WTC11 (cell line): Measurements from ENCODE around the gene CARM1. TPM values are rescaled to one million over a fixed set of nuclear protein-coding genes. Genes with fewer than 3 reads are reported as not detected.

Source experiments
- ATAC-seq: fragments of 200-7000 bp; cut with Tn5 transposase; 2 replicates; pipeline ENCODE4 v1.10.0; 2021; ENCODE audit warnings: mild to moderate bottlenecking, moderate library complexity
- CTCF ChIA-PET: fragments of 300-600 bp; sonication (Branson Sonifier 250); formaldehyde crosslinking; loops from one replicate; lab custom pipeline; 2021; ENCODE audit warnings: antibody characterized with exemption; lab: Charles Lee
- POLR2A ChIA-PET: fragments of 350-600 bp; sonication (Branson Sonifier 250); formaldehyde crosslinking; loops from one replicate; lab custom pipeline; 2021; ENCODE audit warnings: antibody characterized with exemption; lab: Charles Lee
- DNase-seq: peaks from one replicate; pipeline ENCODE4 v3.0.0; 2021; ENCODE audit warnings: low spot score
- H3K27ac Mint-ChIP-seq: 2 replicates; pipeline ENCODE4 v1.8.0; 2021; ENCODE audit warnings: mixed read lengths
- H3K27me3 Mint-ChIP-seq: 2 replicates; pipeline ENCODE4 v1.8.0; 2021; ENCODE audit warnings: low read depth, mild to moderate bottlenecking, moderate library complexity, mixed read lengths
- H3K36me3 Mint-ChIP-seq: 2 replicates; pipeline ENCODE4 v1.8.0; 2021; ENCODE audit warnings: mixed read lengths
- H3K4me1 Mint-ChIP-seq: 2 replicates; pipeline ENCODE4 v1.8.0; 2022; ENCODE audit warnings: mixed read lengths
- H3K4me3 Mint-ChIP-seq: 2 replicates; pipeline ENCODE4 v1.8.0; 2021; ENCODE audit warnings: mild to moderate bottlenecking, moderate library complexity, mixed read lengths
- H3K9me3 Mint-ChIP-seq: 2 replicates; pipeline ENCODE4 v1.8.0; 2021; ENCODE audit warnings: mixed read lengths
- ATF2 ChIP-seq: sonication (generic); formaldehyde crosslinking; IDR thresholded peaks from 2 replicates; pipeline ENCODE4 v1.8.1; 2022; ENCODE audit warnings: low read depth, missing genetic modification reagents, borderline replicate concordance
- CDX4 ChIP-seq: fragments of 250-450 bp; sonication (Bioruptor Pico); IDR thresholded peaks from 2 replicates; pipeline ENCODE4 v1.9.0; 2021; ENCODE audit warnings: moderate library complexity, mild to moderate bottlenecking, inconsistent platforms, borderline replicate concordance
- CREM ChIP-seq: sonication (generic); formaldehyde crosslinking; IDR thresholded peaks from 2 replicates; pipeline ENCODE4 v1.8.1; 2022; ENCODE audit warnings: mild to moderate bottlenecking, missing genetic modification reagents, moderate library complexity
- E2F4 ChIP-seq: sonication (generic); formaldehyde crosslinking; IDR thresholded peaks from 2 replicates; pipeline ENCODE4 v1.8.1; 2022; ENCODE audit warnings: low read depth, mild to moderate bottlenecking, moderate library complexity, missing genetic modification reagents, borderline replicate concordance
- E2F5 ChIP-seq: sonication (generic); formaldehyde crosslinking; IDR thresholded peaks from 2 replicates; pipeline ENCODE4 v1.8.1; 2022; ENCODE audit warnings: mild to moderate bottlenecking, moderate library complexity, missing genetic modification reagents
- ETV6 ChIP-seq: sonication (generic); formaldehyde crosslinking; IDR thresholded peaks from 2 replicates; pipeline ENCODE4 v1.8.1; 2022; ENCODE audit warnings: mild to moderate bottlenecking, missing genetic modification reagents
- FOXK1 ChIP-seq: sonication (generic); formaldehyde crosslinking; IDR thresholded peaks from 2 replicates; pipeline ENCODE4 v1.8.0; 2022; ENCODE audit warnings: mild to moderate bottlenecking, moderate library complexity, missing genetic modification reagents
- FOXP1 ChIP-seq: sonication (generic); formaldehyde crosslinking; IDR thresholded peaks from 2 replicates; pipeline ENCODE4 v1.8.0; 2022; ENCODE audit warnings: missing genetic modification reagents, mild to moderate bottlenecking, moderate library complexity, borderline replicate concordance
- NR3C1 ChIP-seq: sonication (generic); formaldehyde crosslinking; conservative IDR thresholded peaks from 2 replicates; pipeline ENCODE4 v1.8.1; 2023; ENCODE audit warnings: low read depth, mild to moderate bottlenecking, missing genetic modification reagents
- OVOL2 ChIP-seq: fragments of 250-450 bp; sonication (Bioruptor Pico); IDR thresholded peaks from 2 replicates; pipeline ENCODE4 v1.9.0; 2021; ENCODE audit warnings: mild to moderate bottlenecking, borderline replicate concordance
- SMAD3 ChIP-seq: sonication (generic); formaldehyde crosslinking; IDR thresholded peaks from 2 replicates; pipeline ENCODE4 v1.8.0; 2022; ENCODE audit warnings: missing genetic modification reagents, mild to moderate bottlenecking, borderline replicate concordance
- TCF7 ChIP-seq: sonication (generic); formaldehyde crosslinking; IDR thresholded peaks from 2 replicates; pipeline ENCODE4 v1.8.0; 2022; ENCODE audit warnings: mild to moderate bottlenecking, low read depth, missing genetic modification reagents, moderate library complexity
- TEAD1 ChIP-seq: sonication (generic); formaldehyde crosslinking; IDR thresholded peaks from 2 replicates; pipeline ENCODE4 v1.8.0; 2022; ENCODE audit warnings: mild to moderate bottlenecking, missing genetic modification reagents
- TP53 ChIP-seq: sonication (generic); formaldehyde crosslinking; IDR thresholded peaks from 2 replicates; pipeline ENCODE4 v1.8.1; 2023; ENCODE audit warnings: mild to moderate bottlenecking, missing genetic modification reagents
- ZBTB43 ChIP-seq: sonication (generic); formaldehyde crosslinking; IDR thresholded peaks from 2 replicates; pipeline ENCODE4 v1.8.1; 2023; ENCODE audit warnings: mild to moderate bottlenecking, missing genetic modification reagents
- ZNF416 ChIP-seq: fragments of 250-450 bp; sonication (Bioruptor Pico); IDR thresholded peaks from 2 replicates; pipeline ENCODE4 v1.9.0; 2021; ENCODE audit warnings: mild to moderate bottlenecking, inconsistent platforms
- ZNF423 ChIP-seq: fragments of 250-450 bp; sonication (Bioruptor Pico); IDR thresholded peaks from 2 replicates; pipeline ENCODE4 v2.1.2; 2022; ENCODE audit warnings: mild to moderate bottlenecking, moderate library complexity
- total RNA-seq: library from RNA; stranded (reverse); gene quantifications from 3 replicates; pipeline ENCODE4 v1.2.3, GENCODE V29; 2021
- TF ChIP-seq, protein P1 (sequence below): sonication (generic); formaldehyde crosslinking; IDR thresholded peaks from 2 replicates; pipeline ENCODE4 v1.8.0; 2022; ENCODE audit warnings: missing genetic modification reagents
- TF ChIP-seq, protein P2 (sequence below): sonication (generic); formaldehyde crosslinking; conservative IDR thresholded peaks from 2 replicates; pipeline ENCODE4 v1.8.1; 2023; ENCODE audit warnings: mild to moderate bottlenecking, low read depth, missing genetic modification reagents, moderate library complexity

CARM1 gene
- total RNA-seq, 1 experiment from 2014 or later: 125 TPM

DNA sequence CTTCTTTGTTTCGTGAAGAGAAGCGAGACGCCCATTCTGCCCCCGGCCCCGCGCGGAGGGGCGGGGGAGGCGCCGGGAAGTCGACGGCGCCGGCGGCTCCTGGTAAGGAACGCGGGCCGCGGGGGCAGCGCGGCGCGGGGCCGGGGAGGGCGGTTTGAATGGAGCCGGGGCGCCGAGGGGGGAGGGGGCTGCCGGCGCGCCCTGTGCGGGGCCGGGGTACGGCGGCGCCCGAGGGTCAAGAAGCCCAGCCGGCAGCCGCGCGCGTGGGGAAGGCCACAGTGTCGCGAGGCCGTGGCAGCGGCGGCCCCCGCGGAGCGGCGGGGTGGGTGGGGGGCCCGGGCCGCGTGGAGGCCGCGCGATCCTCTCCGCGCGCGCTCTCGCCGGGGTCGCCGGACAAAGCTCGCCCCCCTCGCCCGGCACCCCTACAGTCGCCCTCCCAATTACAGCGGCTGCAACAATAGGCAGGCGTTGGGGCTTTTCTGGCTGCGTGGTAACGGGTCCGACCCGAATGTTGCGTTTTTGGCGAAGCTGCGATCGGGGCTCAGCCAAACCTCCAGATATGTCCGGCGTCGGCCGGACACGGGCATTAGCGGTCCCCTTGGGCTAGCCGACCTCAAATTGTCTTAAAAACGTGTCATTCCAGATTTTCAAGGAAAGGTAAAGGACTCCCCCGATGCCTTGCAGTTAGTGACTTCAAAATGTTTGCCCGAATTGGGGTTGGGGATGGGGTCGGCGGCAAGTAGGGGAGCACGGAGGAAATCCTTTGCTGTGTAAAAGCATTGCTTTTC lies 89.9 kb downstream of the CARM1 start:
- Mint-ChIP-seq H3K27ac (peak overlapping the region; percentile 86), H3K36me3 (0 out of 2 replicates have a peak, but pooled peaks cover 5% of the 10 kb centered on the region), H3K9me3 (no peaks in the 10 kb centered on the region), H3K27me3 (no peaks in the 10 kb centered on the region; the same call in 1 of the 2 replicates), H3K4me1 (peaks cover 24% of the 10 kb centered on the region)
- ATAC-seq: peak; percentile 30
- POLR2A ChIA-PET: interaction anchor here (0.6 to 1.4 kb wide), 3 partner anchors 24 to 333 kb away, joined by 3 to 11 read pairs (median 4); no protein-coding TSS in a partner anchor
- CTCF ChIA-PET: interaction anchor here (0.6 to 9.3 kb wide), 4 partner anchors 19 to 97 kb away, joined by 3 to 77 read pairs (median 3); no protein-coding TSS in a partner anchor
- TF ChIP-seq FOXK1 (CRISPR knock-in tag): no peak
- TF ChIP-seq E2F5: peak; percentile 6; the same call in 1 of the 2 replicates
- TF ChIP-seq, protein P1, sequence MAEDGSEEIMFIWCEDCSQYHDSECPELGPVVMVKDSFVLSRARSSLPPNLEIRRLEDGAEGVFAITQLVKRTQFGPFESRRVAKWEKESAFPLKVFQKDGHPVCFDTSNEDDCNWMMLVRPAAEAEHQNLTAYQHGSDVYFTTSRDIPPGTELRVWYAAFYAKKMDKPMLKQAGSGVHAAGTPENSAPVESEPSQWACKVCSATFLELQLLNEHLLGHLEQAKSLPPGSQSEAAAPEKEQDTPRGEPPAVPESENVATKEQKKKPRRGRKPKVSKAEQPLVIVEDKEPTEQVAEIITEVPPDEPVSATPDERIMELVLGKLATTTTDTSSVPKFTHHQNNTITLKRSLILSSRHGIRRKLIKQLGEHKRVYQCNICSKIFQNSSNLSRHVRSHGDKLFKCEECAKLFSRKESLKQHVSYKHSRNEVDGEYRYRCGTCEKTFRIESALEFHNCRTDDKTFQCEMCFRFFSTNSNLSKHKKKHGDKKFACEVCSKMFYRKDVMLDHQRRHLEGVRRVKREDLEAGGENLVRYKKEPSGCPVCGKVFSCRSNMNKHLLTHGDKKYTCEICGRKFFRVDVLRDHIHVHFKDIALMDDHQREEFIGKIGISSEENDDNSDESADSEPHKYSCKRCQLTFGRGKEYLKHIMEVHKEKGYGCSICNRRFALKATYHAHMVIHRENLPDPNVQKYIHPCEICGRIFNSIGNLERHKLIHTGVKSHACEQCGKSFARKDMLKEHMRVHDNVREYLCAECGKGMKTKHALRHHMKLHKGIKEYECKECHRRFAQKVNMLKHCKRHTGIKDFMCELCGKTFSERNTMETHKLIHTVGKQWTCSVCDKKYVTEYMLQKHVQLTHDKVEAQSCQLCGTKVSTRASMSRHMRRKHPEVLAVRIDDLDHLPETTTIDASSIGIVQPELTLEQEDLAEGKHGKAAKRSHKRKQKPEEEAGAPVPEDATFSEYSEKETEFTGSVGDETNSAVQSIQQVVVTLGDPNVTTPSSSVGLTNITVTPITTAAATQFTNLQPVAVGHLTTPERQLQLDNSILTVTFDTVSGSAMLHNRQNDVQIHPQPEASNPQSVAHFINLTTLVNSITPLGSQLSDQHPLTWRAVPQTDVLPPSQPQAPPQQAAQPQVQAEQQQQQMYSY: no peak
- 0 out of 2 replicates have a peak, but pooled peaks have one; percentile 54 for TF ChIP-seq TCF7 (CRISPR knock-in tag)
- 0 out of 2 replicates have a peak, but pooled peaks have one; percentile 40 for TF ChIP-seq ETV6
- TF ChIP-seq NR3C1 (CRISPR knock-in tag): 0 out of 2 replicates have a peak, but pooled peaks have one; percentile 2
- no peak for TF ChIP-seq TP53 (CRISPR knock-in tag)
- TF ChIP-seq, all 79 proteins: peak for 4
- DNase-seq: peak; percentile 56
- peak overlapping the region; percentile 95 for H3K4me3 Mint-ChIP-seq

GRCh38 chr19:10962863-10963262 lies 91.5 kb downstream of the CARM1 start:
- no peaks in the 10 kb centered on the region for H3K9me3 Mint-ChIP-seq
- peak overlapping the region; percentile 95 for H3K4me3 Mint-ChIP-seq
- H3K36me3 Mint-ChIP-seq: 0 out of 2 replicates have a peak, but pooled peaks cover 5% of the 10 kb centered on the region
- H3K4me1 Mint-ChIP-seq: peaks cover 31% of the 10 kb centered on the region
- H3K27me3 Mint-ChIP-seq: no peaks in the 10 kb centered on the region; the same call in 1 of the 2 replicates
- ChIA-PET CTCF (interaction anchor here (1.0 to 9.3 kb wide), 3 partner anchors 21 to 104 kb away, joined by 3 to 77 read pairs (median 4); no protein-coding TSS in a partner anchor), POLR2A (no interaction called here)
- ATAC-seq: no peak
- DNase-seq: no peak
- peak overlapping the region; percentile 93 for H3K27ac Mint-ChIP-seq
- no peak for TF ChIP-seq CREM (CRISPR knock-in tag)
- TF ChIP-seq TEAD1 (CRISPR knock-in tag): no peak
- no peak for TF ChIP-seq ATF2 (CRISPR knock-in tag)
- no peak for TF ChIP-seq SMAD3 (CRISPR knock-in tag)
- no peak for TF ChIP-seq ZBTB43 (CRISPR knock-in tag)
- TF ChIP-seq E2F4 (CRISPR knock-in tag): no peak
- TF ChIP-seq ZNF423 (CRISPR knock-in tag): no peak
- TF ChIP-seq CDX4 (CRISPR knock-in tag): no peak
- no peak for TF ChIP-seq OVOL2 (CRISPR knock-in tag)
- TF ChIP-seq, protein P2, sequence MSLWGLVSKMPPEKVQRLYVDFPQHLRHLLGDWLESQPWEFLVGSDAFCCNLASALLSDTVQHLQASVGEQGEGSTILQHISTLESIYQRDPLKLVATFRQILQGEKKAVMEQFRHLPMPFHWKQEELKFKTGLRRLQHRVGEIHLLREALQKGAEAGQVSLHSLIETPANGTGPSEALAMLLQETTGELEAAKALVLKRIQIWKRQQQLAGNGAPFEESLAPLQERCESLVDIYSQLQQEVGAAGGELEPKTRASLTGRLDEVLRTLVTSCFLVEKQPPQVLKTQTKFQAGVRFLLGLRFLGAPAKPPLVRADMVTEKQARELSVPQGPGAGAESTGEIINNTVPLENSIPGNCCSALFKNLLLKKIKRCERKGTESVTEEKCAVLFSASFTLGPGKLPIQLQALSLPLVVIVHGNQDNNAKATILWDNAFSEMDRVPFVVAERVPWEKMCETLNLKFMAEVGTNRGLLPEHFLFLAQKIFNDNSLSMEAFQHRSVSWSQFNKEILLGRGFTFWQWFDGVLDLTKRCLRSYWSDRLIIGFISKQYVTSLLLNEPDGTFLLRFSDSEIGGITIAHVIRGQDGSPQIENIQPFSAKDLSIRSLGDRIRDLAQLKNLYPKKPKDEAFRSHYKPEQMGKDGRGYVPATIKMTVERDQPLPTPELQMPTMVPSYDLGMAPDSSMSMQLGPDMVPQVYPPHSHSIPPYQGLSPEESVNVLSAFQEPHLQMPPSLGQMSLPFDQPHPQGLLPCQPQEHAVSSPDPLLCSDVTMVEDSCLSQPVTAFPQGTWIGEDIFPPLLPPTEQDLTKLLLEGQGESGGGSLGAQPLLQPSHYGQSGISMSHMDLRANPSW: no peak
- no peak for TF ChIP-seq FOXP1
- no peak for TF ChIP-seq ZNF416
